ENCODE results near the gene MAN1A1.
"Not testable (repeated sequence)": the region's sequence is repeated elsewhere in the genome, so short reads cannot be mapped to it uniquely, and the experiment has no call there.

The MAN1A1 gene

DNA sequence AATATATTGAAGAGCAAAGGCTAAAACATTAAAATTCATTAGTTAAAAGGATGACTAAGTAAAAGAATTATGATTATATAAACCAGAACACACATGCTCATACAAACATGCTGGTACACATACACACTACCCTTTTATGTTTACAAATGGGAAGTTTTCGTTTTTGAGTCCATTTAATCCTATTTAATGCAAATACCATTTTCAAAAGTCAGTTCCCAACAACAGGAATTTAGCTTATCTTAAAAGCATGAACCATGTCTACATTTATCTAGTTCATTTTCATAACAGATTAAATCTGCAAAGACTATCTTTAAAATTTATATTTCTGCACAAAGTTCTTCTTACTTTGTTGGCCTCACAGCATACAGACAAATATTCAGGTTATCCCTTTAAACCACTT is 42.5 kb downstream of the MAN1A1 start:
- no peak for DNase-seq (ENCODE audit: low read depth in 1 of 2, low spot score in 1 of 2)

DNA sequence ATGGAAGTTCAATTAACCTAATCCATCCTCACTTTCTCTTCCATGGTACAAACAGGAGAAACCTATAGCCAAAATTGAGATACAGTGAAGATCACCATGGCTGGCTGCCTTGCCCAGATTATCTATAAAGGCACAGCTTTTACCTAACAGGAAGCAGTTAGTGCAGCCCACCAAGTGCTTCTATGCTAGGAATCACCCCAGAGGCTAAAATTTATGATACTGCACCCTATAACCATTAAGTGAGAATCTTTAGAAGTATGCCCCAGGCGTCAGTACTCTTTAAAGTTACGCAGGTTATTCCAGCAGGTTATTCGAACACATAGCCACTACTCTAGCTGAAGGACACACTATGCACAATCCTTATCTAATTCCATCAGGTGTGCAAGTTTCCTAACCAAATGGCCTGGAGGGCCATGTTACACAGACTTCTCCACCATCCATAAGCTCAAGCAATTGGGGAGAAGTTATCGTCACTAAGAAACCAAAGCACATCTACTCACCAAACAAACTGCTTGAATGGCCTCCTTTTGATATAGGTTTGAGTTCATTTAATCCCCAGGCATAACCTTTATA is 43.1 kb downstream of the MAN1A1 start:
- DNase-seq (ENCODE audit: low read depth in 1 of 2, low spot score in 1 of 2), result no peak

DNA sequence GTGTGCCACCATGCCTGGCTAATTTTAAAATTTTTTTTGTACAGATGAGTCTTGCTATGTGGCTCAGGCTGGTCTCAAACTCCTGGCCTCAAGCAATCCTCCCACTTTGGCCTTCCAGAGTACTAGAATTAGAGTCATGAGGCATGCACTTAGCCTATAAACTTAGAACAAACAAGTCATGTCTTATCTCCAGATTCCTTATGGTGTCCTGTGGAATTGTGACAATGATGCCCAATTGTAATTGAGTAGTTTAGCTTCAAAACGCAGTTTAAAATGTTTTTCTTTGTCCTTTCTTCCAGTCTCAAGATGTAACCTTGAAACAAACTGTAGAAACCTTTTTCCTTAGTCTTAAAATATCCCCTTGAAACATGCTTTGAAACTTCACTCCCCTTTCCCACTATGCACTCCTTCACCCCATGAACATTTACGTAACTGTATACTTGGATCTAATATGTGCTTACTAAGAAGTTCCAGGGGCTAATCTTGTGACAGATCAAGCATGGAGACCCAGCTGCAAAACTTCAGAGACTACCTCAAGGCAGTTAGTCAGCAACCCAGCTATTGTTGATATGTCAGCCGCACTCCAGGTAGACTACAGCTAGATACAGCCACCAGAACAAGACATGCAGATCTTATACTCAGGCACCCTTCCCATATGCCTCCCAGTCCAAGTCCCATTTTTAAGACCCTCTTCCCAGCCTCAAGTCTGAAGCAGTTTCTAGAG is 46.2 kb downstream of the MAN1A1 start:
- no peak for DNase-seq (ENCODE audit: low read depth in 1 of 2, low spot score in 1 of 2)

DNA sequence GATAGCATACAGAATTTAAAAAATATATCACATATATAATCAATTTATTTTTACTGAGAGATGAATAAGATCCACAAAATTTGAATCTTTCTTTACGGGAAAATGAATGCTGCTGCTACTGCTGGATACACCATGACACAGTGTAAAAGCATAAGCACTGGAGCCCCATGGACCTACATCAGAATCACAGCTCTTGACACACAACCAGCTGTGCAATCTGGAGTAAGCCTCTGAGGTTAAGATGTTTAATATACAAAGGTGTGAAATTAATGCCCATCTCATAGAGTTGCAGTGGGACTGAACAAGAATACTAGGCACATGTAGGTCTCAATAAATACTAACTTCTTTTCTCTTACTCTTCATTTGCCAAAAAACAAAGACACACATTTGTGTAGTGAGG is 48.1 kb downstream of the MAN1A1 start:
- DNase-seq (ENCODE audit: low read depth in 1 of 2, low spot score in 1 of 2), result no peak

DNA sequence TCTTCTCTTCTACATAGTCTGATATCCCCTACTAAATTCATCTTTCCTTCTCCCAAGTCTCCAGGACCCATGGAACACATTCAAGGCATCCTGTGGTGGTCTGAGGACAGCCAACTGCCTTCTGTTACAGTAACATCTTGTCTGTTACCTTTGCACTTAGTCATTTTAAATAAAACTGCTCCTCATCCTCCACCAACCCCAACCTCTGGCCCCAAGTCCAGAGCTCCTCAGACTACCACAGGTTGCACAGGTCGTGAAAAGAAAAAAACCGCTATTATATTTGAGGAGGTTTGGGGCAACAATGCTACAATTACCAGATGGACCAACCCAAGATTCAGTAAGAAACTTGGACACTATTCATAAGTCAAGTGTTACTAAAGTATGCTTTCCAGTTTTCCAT is 49.9 kb downstream of the MAN1A1 start:
- no peak for DNase-seq (ENCODE audit: low read depth in 1 of 2, low spot score in 1 of 2)

DNA sequence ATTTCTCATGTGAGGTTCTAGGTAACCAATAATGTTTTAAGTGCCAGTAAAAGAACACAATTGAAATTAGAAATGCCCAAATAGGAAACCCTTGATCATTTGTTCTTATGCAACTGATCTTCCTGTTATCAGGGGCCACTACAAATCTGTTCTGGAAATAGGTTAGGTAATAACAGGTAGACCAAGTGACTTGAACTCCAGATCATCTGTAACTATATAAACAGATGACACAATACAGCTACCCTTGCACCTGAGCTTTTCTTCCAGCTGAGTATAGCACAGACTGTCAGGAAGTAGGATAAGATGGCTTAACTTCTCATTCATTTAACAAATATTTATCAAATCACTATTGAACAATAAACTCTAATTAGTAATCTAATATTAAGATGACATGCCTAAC is 52.5 kb downstream of the MAN1A1 start:
- no peak for DNase-seq (ENCODE audit: low read depth in 1 of 2, low spot score in 1 of 2)

DNA sequence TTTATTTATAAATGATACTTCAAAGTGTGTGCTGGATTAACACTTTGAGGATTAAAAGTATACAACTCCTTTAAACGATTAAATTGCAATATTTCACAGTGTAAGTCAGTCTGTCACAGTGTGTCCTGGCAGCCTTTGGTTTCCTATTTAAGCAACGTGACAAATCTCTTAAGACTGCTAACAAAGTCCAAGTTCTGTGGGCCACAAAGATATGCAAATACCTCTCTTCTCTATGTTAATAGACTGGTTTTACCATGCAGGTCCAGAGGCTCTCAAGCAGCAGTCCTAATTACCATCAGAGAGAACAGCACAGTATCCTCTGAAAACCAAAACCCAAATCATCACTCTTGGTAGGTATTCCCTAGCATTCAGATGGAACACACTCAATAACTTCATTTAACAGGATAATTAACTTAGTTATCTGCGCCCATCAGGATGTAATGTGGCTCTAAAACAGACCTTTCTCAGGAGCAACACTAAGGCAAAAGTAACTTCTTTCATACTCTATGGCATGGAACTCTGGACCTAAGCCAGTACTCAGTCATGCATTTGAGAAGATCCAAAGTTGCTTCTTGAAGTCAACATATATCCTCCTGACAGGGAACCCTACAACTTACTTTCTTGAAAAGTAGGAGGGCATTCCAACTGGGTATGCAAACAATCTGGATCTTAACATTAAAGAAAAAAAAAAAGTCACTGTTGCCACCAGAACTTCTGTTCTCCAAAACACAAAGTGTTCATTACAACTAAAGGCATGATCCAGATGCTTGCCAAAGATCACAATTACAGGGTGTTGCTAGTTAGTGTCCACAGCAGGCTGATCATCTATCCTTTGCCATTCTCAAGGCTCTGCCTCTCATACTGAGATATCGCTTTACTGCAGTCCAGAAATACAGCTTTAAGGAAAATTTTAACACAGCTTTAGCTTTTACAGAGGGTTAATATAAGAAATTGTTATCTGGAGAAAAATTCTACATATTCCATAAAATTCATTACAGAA is 53.2 kb downstream of the MAN1A1 start:
- no peak for DNase-seq (ENCODE audit: low read depth in 1 of 2, low spot score in 1 of 2)

DNA sequence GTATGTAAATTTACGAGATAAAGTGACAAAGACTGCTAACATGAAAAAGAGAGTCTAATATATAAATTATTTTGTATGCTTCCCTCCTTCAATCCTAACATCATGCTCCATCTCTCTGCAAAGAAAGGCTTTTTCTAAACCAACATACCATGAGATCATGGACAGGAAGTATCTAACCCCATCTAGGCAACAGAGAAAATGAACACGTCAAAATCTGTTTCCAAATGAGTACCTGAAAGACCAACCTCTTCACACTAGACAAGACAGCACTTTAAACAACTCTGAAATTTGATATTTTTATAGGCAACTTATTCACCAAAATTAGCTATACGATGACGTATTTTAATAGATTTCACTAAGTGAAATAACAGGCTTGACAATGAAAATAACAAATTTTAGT is 54.6 kb downstream of the MAN1A1 start:
- DNase-seq (ENCODE audit: low read depth in 1 of 2, low spot score in 1 of 2), result no peak

DNA sequence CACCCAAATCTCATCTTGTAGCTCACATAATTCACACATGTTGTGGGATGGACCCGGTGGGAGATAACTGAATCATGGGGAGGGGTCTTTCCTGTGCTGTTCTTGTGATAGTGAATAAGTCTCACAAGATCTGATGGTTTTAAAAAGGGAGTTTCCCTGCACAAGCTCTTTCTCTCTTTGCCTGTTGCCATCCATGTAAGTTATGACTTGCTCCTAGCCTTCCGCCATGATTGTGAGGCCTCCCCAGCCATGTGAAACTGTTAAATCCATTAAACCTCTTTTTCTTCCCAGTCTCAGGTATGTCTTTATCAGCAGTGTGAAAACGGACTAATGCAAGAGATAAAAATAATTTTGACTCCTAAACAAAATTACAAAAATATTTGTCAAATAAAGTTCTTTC is 58.5 kb downstream of the MAN1A1 start:
- not testable (repeated sequence) for DNase-seq (ENCODE audit: low read depth in 1 of 2, low spot score in 1 of 2)

DNA sequence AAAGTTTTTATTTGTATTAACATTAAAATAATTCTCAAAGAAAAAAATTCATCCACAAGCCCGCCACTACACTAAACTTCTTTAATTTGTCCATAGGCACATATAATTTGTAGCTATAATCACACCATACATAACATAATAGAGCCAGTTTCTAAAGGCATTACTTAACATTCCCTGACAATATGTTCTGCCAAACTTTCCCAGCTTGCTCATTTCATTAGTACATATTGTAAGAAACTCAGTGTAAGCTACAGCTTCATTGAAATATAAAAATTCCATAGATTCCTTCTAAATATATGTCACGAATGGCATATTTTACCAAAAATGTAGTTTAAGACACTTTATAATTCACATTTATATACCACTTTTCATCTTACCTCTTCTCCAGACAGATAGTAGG is 59.3 kb downstream of the MAN1A1 start:
- no peak for DNase-seq (ENCODE audit: low read depth in 1 of 2, low spot score in 1 of 2)

DNA sequence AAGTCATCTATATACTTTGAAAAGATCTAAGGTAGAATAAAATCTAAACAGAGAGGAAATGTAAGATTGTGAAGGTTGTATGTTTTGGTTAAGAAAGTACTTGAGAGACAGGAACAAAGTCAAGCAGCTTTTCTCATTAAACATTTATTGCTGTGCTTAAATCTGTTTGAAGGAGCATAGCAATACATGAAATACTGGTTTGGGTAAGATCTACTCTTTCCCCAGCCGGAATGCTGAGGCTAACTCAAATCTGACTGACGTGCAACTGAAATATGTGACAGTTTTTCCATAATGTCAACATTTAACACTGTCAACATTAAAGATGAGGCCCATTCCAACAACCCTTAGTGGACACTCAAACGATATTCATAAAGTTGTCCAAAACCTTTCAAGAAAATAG is 59.9 kb downstream of the MAN1A1 start:
- no peak for DNase-seq (ENCODE audit: low read depth in 1 of 2, low spot score in 1 of 2)

DNA sequence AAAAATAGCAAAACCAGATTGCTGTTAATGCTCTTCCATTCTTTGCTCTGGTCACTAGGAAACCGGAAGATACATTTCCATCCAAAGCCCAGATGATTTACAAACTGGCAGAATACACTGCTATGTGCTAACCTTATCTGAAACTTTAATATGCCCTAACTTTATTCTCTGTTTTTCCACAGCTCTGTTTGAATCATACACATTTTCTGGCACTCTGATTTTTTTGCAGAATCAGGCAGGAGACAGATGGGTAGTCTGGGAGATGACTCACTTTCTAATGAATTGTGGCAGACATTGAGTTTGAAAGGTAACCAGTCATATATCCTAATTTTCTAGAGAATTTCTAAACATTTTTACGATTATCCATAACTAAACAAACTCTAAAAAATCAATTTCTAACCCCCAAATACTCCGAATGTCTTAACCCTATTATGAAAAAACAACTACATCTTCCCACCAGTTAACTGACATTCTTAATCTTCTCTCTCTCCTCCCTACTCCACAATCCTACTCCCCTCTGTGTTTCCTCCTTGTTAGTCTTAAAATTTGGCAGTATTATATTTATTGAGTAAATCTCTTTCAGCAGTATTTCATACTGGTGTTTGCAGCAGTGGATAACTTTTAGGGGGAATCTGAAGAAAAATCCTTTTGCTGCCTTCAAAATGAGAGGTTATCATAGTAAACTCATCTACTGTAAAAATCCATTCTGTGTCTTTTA is 63.5 kb downstream of the MAN1A1 start:
- no peak for DNase-seq (ENCODE audit: low read depth in 1 of 2, low spot score in 1 of 2)

DNA sequence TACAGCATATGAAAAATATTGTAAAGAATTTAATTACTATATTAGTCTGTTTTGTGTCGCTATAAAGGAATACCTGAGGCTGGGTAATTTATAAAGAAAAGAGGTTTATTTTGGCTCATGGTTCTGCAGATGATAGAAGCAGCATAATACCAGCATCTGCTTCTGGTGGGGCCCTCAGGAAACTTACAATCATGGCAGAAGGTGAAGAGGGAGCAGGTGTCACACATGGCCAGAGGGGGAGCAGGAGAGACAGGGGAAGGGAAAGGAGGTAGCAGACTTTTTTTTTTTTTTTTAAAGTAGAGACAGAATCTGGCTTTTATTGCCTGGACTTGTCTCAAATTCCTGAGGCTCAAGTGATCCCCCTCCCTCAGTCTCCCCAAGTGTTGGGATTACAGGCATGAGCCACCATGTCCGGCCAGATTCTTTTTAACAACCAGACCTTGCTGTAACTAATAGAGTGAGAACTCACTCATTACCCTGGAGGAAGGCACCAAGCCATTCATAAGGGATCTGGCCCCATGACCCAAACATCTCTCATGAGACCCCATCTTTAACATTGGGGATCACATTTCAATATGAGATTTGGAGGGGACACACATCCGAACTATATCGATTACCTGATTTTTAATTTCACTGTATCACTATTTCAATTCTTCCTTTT is 64.6 kb downstream of the MAN1A1 start:
- no peak for DNase-seq (ENCODE audit: low read depth in 1 of 2, low spot score in 1 of 2)

DNA sequence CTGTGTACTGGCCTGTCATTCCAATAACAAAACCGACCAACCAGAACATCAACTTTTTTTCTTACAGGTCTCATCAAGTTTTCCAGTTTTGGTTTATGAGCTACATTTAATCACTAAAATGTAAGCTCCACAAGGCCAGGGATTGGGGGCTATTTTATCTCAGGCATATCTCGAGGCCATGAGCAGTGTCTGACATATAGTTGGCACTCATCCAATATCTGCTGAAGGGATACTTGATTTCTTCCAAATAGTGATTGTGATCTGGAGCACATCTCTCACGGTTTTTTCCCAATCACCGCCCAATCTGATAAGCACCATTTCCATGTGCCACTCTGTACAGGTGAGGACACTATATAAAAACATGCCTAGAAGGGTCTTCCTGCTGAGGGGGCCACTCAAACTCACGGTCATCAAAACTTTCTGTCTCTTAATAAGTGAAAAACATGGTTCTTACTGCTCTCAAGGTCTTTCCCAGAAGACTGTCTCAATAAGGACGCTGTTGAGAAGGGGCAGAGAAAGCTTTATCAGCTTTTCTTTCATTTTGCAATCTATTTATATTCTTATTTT is 65.5 kb downstream of the MAN1A1 start:
- DNase-seq (ENCODE audit: low read depth in 1 of 2, low spot score in 1 of 2), result no peak

DNA sequence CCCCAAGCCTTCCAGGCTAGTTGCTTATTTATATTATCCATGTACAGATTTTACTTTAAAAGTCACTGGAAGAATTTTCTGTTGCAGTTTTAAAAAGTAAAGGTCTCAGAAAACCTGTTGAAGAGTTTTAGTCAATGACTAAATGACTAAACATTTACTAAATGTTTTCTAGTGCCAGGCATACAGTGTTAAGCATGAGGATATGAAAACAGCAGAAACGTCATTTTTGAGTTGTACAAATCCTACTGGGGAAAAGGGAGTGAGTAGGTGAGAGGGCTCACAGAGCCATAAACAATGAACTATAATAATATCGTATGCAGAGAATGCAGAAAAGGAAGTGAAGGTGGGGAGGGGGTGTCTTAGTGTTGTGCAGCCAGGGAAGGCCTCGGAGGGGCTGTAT is 66.3 kb downstream of the MAN1A1 start:
- no peak for DNase-seq (ENCODE audit: low read depth in 1 of 2, low spot score in 1 of 2)

DNA sequence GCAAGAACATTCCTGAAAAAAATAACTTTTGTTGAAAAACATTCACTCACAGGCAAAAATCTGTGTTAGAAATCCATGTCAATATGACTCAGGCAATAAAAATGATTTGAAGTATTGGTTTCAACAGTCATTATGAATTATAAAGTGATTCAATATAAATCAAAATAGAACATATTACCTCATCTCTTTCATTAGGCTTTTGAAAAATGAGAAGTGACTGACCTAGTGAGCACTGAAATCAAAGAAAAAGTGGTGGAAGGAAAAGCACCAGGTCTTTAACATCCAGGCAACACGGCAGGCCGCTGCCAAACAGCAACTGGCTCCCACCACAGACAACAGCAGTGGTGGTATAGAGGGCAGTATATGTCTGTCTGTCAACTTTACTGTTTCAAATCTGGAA is 68.9 kb downstream of the MAN1A1 start:
- DNase-seq (ENCODE audit: low read depth in 1 of 2, low spot score in 1 of 2), result no peak

DNA sequence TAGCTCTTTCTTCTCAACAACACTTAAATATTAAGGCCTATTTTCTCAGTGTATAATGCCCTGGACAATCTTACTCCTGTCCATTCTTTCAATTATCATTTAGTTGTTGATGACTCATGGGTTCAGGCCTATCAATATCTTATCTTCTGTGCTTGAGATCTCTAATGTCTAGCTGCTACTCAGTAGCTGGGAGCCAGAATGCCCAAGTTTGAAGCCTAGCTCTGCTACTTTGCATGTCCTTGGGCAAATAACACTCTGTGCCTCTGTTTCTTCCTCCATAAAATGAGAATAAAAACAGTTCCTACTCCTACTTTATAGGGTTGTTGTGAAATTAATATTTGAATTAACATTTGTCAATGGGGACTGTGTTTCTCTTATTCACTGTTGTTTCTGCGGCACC is 69.5 kb downstream of the MAN1A1 start:
- DNase-seq (ENCODE audit: low read depth in 1 of 2, low spot score in 1 of 2), result no peak

DNA sequence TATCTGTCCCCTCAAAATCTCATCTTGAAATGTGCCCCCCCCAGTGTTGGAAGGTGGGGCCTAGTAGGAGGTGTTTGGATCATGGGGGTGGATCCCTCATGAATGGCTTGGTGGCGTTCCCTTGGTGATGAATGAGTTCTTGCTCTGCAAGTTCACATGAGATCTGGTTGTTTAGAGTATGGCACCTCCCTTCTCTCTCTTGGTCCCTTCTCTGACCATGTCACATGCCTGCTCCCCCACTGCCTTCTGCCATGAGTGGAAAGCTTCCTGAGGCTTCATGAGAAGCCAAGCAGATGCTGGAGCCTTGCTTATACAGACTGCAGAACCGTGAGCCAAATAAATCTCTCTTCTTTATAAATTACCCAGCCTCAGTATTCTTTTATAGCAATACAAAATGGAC is 70.9 kb downstream of the MAN1A1 start:
- DNase-seq (ENCODE audit: low read depth in 1 of 2, low spot score in 1 of 2), result no peak

DNA sequence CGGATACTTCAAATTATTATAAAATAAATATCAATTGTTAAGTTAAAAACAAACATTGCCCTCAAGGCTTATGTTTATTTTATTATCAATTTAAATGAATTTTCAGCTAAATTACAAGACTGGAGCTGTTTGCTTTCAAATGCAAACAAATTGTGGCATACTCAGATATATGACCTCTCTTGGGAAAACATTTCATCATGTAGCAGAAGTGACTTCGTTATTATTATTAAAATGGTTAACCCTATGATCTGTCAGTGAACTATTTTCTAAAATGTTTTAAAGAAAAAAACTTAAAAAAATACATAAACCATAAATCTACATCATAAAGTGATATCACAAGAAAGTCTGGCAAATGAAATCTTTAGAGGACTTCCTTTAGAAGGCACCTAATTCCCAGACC is 72.5 kb downstream of the MAN1A1 start:
- DNase-seq (ENCODE audit: low read depth in 1 of 2, low spot score in 1 of 2), result no peak

DNA sequence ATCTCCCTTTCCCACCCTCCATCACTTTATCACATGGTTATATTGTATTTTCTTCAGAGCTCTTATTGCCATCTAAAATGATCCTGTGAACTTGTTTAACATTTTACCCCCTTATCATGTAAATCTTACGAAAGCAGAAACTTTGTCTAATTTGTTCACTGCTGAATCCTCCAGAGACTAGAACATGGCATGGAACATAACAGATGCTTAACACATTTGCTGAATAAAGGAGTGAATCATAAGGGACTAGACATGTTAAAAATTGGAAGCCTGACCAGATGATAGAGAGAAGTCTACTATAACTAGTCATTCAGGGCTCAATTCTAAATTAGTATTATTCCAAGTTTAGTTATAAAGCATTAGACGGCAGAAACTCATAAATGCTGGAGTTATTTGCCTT is 73.3 kb downstream of the MAN1A1 start:
- DNase-seq (ENCODE audit: low read depth in 1 of 2, low spot score in 1 of 2), result no peak

DNA sequence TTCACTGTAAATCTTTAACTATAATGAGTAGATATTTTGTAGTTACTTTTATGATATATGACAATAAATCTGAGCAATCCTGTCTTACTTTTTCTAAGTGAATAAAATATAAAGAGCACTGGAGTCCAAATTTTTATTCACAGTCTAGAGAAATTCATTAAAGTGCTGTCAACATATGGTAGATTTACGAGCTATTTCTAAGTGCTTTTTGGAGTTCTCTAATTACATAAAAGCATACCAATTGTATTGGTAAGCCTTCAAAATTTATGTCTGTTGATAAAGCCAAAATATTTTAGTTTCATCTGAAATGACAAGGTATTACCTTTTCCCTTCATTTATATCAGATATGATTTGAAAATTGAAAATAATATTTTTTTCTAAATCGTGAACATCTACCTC is 75.4 kb downstream of the MAN1A1 start:
- DNase-seq (ENCODE audit: low read depth in 1 of 2, low spot score in 1 of 2), result no peak

Measured in stimulated activated CD4-positive, alpha-beta T cell treated with anti-CD3 and anti-CD28 coated beads, Interleukin-15, amount 100 ng/mL, for 1 hour (primary cell).